GM12878 (cell line): ENCODE measurements around the gene MUC5AC. TPM values are rescaled to one million over a fixed set of nuclear protein-coding genes. Genes with fewer than 3 reads are reported as not detected.

Experiments used
- BHLHE40 ChIP-seq, 2 experiments: fragments of 450-650 bp in 1 of 2; IDR thresholded peaks; 2 replicates each; pipeline ENCODE4 v1.6.1; 2011 to 2017; ENCODE audit warnings: low read depth in 2 of 2, borderline replicate concordance in 1 of 2, improper control_type of control experiment in 1 of 2, low read length in 1 of 2, mild to moderate bottlenecking in 1 of 2
- DPF2 ChIP-seq: fragments of 450-650 bp; IDR thresholded peaks from 2 replicates; pipeline ENCODE4 v1.6.1; 2017; ENCODE audit warnings: mild to moderate bottlenecking
- EED ChIP-seq: sonication (generic); IDR thresholded peaks from 2 replicates; pipeline ENCODE4 v1.6.1; 2016; ENCODE audit warnings: antibody characterized with exemption, low read depth
- FOXK2 ChIP-seq: fragments of 450-650 bp; IDR thresholded peaks from 2 replicates; pipeline ENCODE4 v1.6.1; 2017; ENCODE audit warnings: mild to moderate bottlenecking, moderate library complexity
- GATAD2B ChIP-seq: fragments of 450-650 bp; conservative IDR thresholded peaks from 2 replicates; pipeline ENCODE4 v1.6.1; 2017; ENCODE audit warnings: low read depth, mild to moderate bottlenecking, moderate library complexity
- IKZF1 ChIP-seq: fragments of 450-650 bp; conservative IDR thresholded peaks from 2 replicates; pipeline ENCODE4 v1.6.1; 2017; ENCODE audit warnings: antibody characterized with exemption, mild to moderate bottlenecking
- IKZF2 ChIP-seq, 2 experiments: fragments of 450-650 bp; IDR thresholded peaks; 2 replicates each; pipeline ENCODE4 v1.6.1; 2017; ENCODE audit warnings: mild to moderate bottlenecking in 2 of 2, moderate library complexity in 2 of 2
- JUNB ChIP-seq: IDR thresholded peaks from 2 replicates; pipeline ENCODE4 v1.6.1; 2016; ENCODE audit warnings: antibody characterized with exemption, mild to moderate bottlenecking
- JUND ChIP-seq: IDR thresholded peaks from 2 replicates; pipeline ENCODE4 v1.6.1; 2012; ENCODE audit warnings: low read depth, mild to moderate bottlenecking, low read length, improper control_type of control experiment, moderate library complexity
- MYB ChIP-seq: fragments of 150-350 bp; IDR thresholded peaks from 2 replicates; pipeline ENCODE4 v1.6.1; 2014; ENCODE audit warnings: mild to moderate bottlenecking, low read depth, low read length, borderline replicate concordance
- RFX5 ChIP-seq: IDR thresholded peaks from 2 replicates; pipeline ENCODE4 v1.6.1; 2011; ENCODE audit warnings: low read depth, low read length, improper control_type of control experiment
- SMAD5 ChIP-seq: IDR thresholded peaks from 2 replicates; pipeline ENCODE4 v1.6.1; 2016; ENCODE audit warnings: antibody characterized with exemption, low read depth
- ZZZ3 ChIP-seq: IDR thresholded peaks from 2 replicates; pipeline ENCODE4 v1.6.1; 2011; ENCODE audit warnings: low read depth; ENCODE audit not compliant: control insufficient read depth, insufficient read length
- polyA plus RNA-seq, 11 experiments: library from polyadenylated mRNA; depleted of rRNA in 4 of 11; unstranded in 6 of 11; stranded (reverse) in 5 of 11; fragments of >200 nt; fragmentation: Nextera tagmentation in 4 of 11; fragmentation: Illumina TruSeq in 1 of 11; extraction: Ambion mirVana in 4 of 11; extraction: Trizol in 1 of 11; gene quantifications; 1 replicate in 1 of 11; 2 replicates in 10 of 11; pipeline versions ENCODE4 v1.2.1 to v1.2.3, GENCODE V29; 2011 to 2016; ENCODE audit warnings: inconsistent platforms in 2 of 11, missing spikeins in 2 of 11, low read depth in 1 of 11
- total RNA-seq, 4 experiments: library from RNA; depleted of rRNA in 3 of 4; stranded (reverse); fragments of >200 nt in 3 of 4; fragmentation: Illumina TruSeq in 1 of 4; extraction: Trizol in 1 of 4; gene quantifications; 2 replicates each; pipeline versions ENCODE4 v1.2.1 to v1.2.3, GENCODE V29; 2013 to 2021
- TF ChIP-seq, protein P1 (sequence below): fragments of 450-650 bp; IDR thresholded peaks from 2 replicates; pipeline ENCODE4 v1.6.1; 2017; ENCODE audit warnings: mild to moderate bottlenecking
- TF ChIP-seq, protein P2 (sequence below): IDR thresholded peaks from 2 replicates; pipeline ENCODE4 v1.6.1; 2011; ENCODE audit warnings: borderline replicate concordance, low read depth, mild to moderate bottlenecking, moderate library complexity, low read length; ENCODE audit not compliant: insufficient read depth, poor library complexity, severe bottlenecking
- TF ChIP-seq, protein P3 (sequence below): fragments of 450-650 bp; IDR thresholded peaks from 2 replicates; pipeline ENCODE4 v1.6.1; 2017; ENCODE audit warnings: low read depth, mild to moderate bottlenecking, moderate library complexity

MUC5AC gene
- total and polyA plus RNA-seq, 10 of the 15 experiments (the other 5 are each of a cell fraction or from before 2014, with no cell fraction given): under 0.01 to 0.01 TPM; not detected in 8

DNA sequence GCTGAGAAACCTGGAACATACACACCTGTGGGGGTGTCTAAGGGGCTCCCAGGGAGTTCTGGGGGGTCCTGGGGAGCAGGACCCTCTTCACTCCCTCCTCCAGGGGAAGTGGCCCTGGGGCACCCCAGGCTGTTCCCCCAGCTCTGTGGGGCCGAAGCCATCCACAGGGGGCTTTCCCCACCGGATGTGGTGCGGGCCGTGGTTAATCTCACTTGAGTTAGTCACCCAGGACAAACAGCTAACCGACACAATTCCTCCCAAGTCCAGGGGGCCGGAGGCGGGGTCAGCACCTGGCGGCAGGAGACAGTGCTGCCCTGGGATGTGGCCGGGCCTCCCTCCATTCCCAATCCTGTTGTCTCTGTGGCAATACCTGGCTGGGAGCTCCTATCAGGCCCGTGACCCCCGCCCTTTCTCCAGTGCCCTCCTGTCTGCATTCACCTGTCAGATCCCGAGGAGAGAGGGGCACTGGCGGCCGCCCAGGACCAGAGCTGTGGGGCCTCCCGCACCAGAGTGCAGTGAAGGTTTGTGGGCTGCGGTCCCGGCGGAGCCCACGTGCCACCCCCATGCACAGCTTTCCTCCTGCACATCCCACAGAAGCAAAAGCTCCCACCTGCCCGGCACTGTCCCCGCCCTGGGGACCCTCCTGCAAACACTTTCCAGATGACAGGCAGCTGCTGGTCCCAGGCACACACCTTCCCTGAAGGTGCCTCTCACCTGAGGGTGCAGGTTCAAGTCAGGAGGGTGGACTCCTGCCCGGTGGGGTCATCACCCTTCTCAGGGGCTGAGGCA, 5.2 kb upstream of the MUC5AC start (continued):
- TF ChIP-seq RFX5 (no peak), JUND (no peak), JUNB (no peak), FOXK2 (no peak), IKZF1 (peak; percentile 57; the same call in 1 of the 2 replicates), GATAD2B (no peak), MYB (no peak), IKZF2 (IDR thresholded peaks at IDR 0.05) (peak; percentile 20 to 32; a peak in 1 of 4 replicates), DPF2 (peak; percentile 45; the same call in 1 of the 2 replicates), SMAD5 (no peak), ZZZ3 (no peak), EED (no peak), BHLHE40 (IDR thresholded peaks at IDR 0.05; ENCODE audit: borderline replicate concordance in 1 of 2, low read depth in 2 of 2, low read length in 1 of 2) (0 out of 4 replicates have a peak, but pooled peaks of 1 of the 2 experiments have one; percentile 4)
- TF ChIP-seq, protein P1, sequence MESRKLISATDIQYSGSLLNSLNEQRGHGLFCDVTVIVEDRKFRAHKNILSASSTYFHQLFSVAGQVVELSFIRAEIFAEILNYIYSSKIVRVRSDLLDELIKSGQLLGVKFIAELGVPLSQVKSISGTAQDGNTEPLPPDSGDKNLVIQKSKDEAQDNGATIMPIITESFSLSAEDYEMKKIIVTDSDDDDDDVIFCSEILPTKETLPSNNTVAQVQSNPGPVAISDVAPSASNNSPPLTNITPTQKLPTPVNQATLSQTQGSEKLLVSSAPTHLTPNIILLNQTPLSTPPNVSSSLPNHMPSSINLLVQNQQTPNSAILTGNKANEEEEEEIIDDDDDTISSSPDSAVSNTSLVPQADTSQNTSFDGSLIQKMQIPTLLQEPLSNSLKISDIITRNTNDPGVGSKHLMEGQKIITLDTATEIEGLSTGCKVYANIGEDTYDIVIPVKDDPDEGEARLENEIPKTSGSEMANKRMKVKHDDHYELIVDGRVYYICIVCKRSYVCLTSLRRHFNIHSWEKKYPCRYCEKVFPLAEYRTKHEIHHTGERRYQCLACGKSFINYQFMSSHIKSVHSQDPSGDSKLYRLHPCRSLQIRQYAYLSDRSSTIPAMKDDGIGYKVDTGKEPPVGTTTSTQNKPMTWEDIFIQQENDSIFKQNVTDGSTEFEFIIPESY: no peak
- TF ChIP-seq, protein P2, sequence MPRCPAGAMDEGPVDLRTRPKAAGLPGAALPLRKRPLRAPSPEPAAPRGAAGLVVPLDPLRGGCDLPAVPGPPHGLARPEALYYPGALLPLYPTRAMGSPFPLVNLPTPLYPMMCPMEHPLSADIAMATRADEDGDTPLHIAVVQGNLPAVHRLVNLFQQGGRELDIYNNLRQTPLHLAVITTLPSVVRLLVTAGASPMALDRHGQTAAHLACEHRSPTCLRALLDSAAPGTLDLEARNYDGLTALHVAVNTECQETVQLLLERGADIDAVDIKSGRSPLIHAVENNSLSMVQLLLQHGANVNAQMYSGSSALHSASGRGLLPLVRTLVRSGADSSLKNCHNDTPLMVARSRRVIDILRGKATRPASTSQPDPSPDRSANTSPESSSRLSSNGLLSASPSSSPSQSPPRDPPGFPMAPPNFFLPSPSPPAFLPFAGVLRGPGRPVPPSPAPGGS: no peak
- TF ChIP-seq, protein P3, sequence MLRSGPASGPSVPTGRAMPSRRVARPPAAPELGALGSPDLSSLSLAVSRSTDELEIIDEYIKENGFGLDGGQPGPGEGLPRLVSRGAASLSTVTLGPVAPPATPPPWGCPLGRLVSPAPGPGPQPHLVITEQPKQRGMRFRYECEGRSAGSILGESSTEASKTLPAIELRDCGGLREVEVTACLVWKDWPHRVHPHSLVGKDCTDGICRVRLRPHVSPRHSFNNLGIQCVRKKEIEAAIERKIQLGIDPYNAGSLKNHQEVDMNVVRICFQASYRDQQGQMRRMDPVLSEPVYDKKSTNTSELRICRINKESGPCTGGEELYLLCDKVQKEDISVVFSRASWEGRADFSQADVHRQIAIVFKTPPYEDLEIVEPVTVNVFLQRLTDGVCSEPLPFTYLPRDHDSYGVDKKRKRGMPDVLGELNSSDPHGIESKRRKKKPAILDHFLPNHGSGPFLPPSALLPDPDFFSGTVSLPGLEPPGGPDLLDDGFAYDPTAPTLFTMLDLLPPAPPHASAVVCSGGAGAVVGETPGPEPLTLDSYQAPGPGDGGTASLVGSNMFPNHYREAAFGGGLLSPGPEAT: no peak
- TF ChIP-seq, all 136 proteins: peak for 5
